HEK293 (cell line): ENCODE data around the gene PTGR2.

Experiments
- MEIS1 ChIP-seq: sonication (generic); formaldehyde crosslinking; IDR thresholded peaks from 2 replicates; pipeline ENCODE4 v1.8.1; 2022; ENCODE audit warnings: missing genetic modification reagents, mild to moderate bottlenecking, borderline replicate concordance
- SETDB1 ChIP-seq: IDR thresholded peaks from one replicate; pipeline ENCODE4 v1.6.1; 2017; ENCODE audit warnings: mild to moderate bottlenecking, low read length, moderate library complexity, mixed read lengths; ENCODE audit not compliant: insufficient read length
- YY1 ChIP-seq: fragments of 450-650 bp; formaldehyde crosslinking; IDR thresholded peaks from 2 replicates; pipeline ENCODE4 v1.5.1; 2018; ENCODE audit warnings: missing biosample characterization, missing genetic modification characterization
- ZBTB7A ChIP-seq: fragments of 450-650 bp; formaldehyde crosslinking; IDR thresholded peaks from 2 replicates; pipeline ENCODE4 v1.5.1; 2016; ENCODE audit warnings: low read depth, missing biosample characterization, missing genetic modification characterization
- ZNF121 ChIP-seq: fragments of 450-650 bp; formaldehyde crosslinking; IDR thresholded peaks from 2 replicates; pipeline ENCODE4 v1.5.1; 2016; ENCODE audit warnings: missing biosample characterization, missing genetic modification characterization
- ZNF239 ChIP-seq: fragments of 450-650 bp; formaldehyde crosslinking; IDR thresholded peaks from 2 replicates; pipeline ENCODE4 v1.5.1; 2016; ENCODE audit warnings: missing biosample characterization, missing genetic modification characterization
- ZNF324 ChIP-seq: fragments of 450-650 bp; formaldehyde crosslinking; IDR thresholded peaks from 2 replicates; pipeline ENCODE4 v1.5.1; 2016; ENCODE audit warnings: missing biosample characterization, missing genetic modification characterization
- ZNF544 ChIP-seq: fragments of 450-650 bp; formaldehyde crosslinking; IDR thresholded peaks from 2 replicates; pipeline ENCODE4 v1.5.0; 2017; ENCODE audit warnings: missing biosample characterization, missing genetic modification characterization
- TF ChIP-seq, protein P1 (sequence below): fragments of 450-650 bp; formaldehyde crosslinking; IDR thresholded peaks from 2 replicates; pipeline ENCODE4 v1.5.1; 2016; ENCODE audit warnings: missing biosample characterization, missing genetic modification characterization
- TF ChIP-seq, protein P2 (sequence below): fragments of 450-650 bp; formaldehyde crosslinking; IDR thresholded peaks from 2 replicates; pipeline ENCODE4 v1.5.1; 2016; ENCODE audit warnings: missing biosample characterization, missing genetic modification characterization, low read depth
- TF ChIP-seq, protein P3 (sequence below): fragments of 450-650 bp; formaldehyde crosslinking; IDR thresholded peaks from 2 replicates; pipeline ENCODE4 v1.5.1; 2016; ENCODE audit warnings: missing biosample characterization, missing genetic modification characterization
- TF ChIP-seq, protein P4 (sequence below): fragments of 450-650 bp; IDR thresholded peaks from 2 replicates; pipeline ENCODE4 v1.5.1; 2018; ENCODE audit warnings: missing biosample characterization, missing genetic modification characterization

DNA sequence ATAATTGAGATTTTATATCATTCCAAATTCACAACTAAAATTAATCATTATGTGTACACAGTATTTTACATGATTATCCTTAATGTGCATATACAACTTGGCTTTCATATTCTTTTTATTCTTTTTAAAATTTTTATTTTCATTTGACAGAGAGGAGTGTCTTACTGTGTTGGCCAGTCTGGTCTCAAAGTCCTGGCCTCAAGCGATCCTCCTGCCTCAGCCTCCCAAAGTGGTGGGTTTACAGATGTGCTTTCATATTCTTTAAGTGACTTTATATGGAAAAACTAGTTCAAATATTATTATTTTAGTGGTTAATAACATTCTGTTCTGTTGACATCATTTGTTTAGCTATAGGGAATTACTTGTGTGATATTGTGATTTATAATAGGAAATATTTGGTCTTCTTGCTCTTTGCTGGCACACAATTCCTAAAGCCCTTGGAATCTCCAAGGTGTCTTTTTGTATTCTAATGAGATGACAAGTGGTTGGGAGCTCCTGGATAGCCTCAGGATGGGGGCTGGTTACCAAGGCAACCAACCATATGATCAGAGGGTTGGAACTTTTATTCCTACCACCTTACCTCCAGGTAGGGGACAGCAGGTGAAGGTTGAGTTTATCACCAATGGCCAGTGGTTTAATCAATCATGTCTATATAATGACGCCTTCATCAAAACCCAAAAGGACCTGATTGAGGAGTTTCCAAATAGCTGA lies 19.0 kb downstream of the PTGR2 start:
- no peak for TF ChIP-seq SETDB1
- TF ChIP-seq, protein P1, sequence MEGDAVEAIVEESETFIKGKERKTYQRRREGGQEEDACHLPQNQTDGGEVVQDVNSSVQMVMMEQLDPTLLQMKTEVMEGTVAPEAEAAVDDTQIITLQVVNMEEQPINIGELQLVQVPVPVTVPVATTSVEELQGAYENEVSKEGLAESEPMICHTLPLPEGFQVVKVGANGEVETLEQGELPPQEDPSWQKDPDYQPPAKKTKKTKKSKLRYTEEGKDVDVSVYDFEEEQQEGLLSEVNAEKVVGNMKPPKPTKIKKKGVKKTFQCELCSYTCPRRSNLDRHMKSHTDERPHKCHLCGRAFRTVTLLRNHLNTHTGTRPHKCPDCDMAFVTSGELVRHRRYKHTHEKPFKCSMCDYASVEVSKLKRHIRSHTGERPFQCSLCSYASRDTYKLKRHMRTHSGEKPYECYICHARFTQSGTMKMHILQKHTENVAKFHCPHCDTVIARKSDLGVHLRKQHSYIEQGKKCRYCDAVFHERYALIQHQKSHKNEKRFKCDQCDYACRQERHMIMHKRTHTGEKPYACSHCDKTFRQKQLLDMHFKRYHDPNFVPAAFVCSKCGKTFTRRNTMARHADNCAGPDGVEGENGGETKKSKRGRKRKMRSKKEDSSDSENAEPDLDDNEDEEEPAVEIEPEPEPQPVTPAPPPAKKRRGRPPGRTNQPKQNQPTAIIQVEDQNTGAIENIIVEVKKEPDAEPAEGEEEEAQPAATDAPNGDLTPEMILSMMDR (tag by site-specific recombination) = no peak
- TF ChIP-seq, protein P2, sequence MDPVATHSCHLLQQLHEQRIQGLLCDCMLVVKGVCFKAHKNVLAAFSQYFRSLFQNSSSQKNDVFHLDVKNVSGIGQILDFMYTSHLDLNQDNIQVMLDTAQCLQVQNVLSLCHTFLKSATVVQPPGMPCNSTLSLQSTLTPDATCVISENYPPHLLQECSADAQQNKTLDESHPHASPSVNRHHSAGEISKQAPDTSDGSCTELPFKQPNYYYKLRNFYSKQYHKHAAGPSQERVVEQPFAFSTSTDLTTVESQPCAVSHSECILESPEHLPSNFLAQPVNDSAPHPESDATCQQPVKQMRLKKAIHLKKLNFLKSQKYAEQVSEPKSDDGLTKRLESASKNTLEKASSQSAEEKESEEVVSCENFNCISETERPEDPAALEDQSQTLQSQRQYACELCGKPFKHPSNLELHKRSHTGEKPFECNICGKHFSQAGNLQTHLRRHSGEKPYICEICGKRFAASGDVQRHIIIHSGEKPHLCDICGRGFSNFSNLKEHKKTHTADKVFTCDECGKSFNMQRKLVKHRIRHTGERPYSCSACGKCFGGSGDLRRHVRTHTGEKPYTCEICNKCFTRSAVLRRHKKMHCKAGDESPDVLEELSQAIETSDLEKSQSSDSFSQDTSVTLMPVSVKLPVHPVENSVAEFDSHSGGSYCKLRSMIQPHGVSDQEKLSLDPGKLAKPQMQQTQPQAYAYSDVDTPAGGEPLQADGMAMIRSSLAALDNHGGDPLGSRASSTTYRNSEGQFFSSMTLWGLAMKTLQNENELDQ = no peak
- TF ChIP-seq, protein P3, sequence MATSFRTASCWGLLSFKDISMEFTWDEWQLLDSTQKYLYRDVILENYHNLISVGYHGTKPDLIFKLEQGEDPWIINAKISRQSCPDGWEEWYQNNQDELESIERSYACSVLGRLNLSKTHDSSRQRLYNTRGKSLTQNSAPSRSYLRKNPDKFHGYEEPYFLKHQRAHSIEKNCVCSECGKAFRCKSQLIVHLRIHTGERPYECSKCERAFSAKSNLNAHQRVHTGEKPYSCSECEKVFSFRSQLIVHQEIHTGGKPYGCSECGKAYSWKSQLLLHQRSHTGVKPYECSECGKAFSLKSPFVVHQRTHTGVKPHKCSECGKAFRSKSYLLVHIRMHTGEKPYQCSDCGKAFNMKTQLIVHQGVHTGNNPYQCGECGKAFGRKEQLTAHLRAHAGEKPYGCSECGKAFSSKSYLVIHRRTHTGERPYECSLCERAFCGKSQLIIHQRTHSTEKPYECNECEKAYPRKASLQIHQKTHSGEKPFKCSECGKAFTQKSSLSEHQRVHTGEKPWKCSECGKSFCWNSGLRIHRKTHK (tag by site-specific recombination) = no peak
- TF ChIP-seq ZNF324 (tag by site-specific recombination) = no peak
- TF ChIP-seq, protein P4, sequence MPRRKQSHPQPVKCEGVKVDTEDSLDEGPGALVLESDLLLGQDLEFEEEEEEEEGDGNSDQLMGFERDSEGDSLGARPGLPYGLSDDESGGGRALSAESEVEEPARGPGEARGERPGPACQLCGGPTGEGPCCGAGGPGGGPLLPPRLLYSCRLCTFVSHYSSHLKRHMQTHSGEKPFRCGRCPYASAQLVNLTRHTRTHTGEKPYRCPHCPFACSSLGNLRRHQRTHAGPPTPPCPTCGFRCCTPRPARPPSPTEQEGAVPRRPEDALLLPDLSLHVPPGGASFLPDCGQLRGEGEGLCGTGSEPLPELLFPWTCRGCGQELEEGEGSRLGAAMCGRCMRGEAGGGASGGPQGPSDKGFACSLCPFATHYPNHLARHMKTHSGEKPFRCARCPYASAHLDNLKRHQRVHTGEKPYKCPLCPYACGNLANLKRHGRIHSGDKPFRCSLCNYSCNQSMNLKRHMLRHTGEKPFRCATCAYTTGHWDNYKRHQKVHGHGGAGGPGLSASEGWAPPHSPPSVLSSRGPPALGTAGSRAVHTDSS (tag by site-specific recombination) = no peak
- no peak for TF ChIP-seq ZNF544 (tag by site-specific recombination)
- 0 out of 2 replicates have a peak, but pooled peaks have one; percentile 21 for TF ChIP-seq ZNF121 (tag by site-specific recombination)
- TF ChIP-seq MEIS1 (CRISPR knock-in tag) = no peak
- no peak for TF ChIP-seq ZBTB7A (tag by site-specific recombination)
- no peak for TF ChIP-seq ZNF239 (tag by site-specific recombination)
- TF ChIP-seq YY1 (tag by site-specific recombination) = no peak
